DMS153 treated with DMSO at 0.1 percent for 48 hours (cell line): ENCODE measurements around the gene TSEN54.

Source experiments
- DNase-seq: peaks from one replicate; lab custom pipeline; 2025; ENCODE audit not compliant: unreplicated experiment; lab: John Stamatoyannopoulos, UW

Gene TSEN54

DNA sequence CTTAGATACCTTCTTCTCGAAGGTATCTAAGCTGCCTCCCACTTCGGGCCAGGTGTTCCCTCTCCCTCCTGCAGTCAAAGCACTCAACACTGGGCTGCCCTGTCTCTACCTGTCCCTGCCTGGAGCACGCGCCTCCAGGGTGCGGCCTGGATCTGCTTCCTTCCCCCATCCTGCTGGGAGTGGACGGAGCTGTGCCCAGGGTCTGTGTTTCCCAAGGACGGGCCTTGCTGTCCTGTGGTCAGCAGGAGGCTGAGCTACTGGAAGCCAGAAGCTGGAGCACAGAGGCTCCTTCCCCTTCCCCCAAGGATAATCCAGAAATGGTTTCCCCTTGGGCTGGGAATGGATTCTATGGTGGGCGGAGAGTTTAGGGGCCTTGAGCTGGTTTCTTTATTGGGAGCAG lies 25.9 kb downstream of the TSEN54 start:
- no peak for DNase-seq

DNA sequence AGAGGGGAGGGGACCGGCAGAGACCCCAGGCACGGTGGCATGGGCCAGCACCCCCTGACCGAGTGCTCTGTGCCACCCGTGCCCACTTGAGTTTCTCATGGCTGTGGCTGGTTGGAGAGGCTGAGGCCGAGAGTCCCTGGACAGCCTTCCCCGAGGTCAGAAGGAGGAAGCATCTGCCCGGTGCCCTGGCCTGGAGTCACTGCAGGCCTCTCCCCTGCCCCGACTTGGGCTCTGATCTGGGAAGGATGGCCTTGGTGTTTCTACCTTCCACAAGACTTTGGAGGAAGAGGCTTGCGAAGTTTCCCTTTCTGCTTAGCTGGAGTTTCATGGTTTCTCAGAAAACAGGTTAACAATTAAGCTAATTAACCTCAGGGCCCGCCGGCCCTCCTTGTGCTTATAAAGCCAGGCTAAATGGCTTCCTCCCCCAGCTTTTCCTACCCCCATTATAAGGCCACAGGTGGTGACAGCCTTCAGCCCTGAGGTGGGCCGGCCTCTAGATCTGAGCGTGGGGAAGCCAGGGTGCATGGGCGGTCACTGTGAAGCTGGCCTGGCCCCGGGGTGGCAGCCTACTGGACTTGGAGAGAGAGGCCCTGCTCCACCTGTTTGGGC lies 26.5 kb downstream of the TSEN54 start:
- no peak for DNase-seq

DNA sequence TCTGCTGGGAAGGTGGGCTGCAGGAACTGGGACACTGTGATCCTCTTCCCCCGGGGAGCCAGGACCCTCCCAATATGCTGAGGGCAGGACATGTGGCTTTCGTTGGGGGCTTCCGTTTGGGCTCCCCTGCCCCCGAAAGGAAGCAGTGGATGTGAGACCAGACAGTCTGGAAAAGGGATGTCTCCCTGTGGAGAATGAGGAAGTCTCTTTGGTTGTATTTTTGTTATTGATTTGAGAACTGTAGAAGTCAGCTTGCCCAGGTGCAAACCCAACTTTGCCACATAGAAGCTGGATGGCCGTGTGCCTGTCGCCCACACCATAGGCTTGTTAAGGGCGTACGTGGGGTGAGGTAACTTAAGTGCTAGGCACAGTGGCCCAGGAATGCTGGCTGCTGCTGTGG lies 27.9 kb downstream of the TSEN54 start:
- no peak for DNase-seq

DNA sequence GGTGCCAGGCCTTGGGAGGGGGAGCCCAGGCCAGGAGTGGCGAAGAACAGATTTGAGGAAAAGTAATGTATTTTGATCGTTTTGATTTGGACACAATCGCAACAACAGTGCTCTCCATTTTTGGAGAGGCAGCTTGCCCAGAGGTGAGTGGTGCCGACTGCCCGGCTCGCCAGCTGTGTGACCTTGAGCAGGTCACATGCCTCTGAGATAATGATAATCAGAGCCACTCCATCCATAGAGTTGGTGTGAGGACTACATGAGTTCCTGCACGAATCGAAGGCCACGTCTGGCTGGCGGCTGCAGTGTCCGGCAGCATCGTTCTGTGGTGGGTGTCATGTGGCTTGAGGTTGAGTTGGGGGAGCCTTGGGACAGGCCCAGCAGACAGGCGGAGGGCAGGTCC lies 29.9 kb downstream of the TSEN54 start:
- DNase-seq: no peak

DNA sequence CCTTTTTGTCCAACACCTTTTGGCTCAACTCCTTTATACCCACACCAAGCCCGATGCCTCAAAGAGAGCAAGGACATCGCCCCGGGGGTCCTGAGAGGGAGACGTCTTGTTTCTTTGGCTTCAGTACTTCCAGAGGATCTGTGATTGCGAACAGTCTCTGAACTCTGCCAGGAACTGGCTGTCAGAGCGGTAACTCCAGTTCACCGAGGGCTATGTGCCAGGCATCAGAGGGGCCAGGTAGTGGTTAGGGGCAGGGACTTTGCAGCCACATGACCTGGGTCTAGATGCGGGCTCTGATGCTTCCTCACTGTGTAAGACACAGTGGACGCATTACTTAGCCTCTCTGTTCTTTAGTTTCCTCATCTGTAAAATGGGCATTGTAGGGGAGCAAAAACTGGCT lies 30.8 kb downstream of the TSEN54 start:
- no peak for DNase-seq

DNA sequence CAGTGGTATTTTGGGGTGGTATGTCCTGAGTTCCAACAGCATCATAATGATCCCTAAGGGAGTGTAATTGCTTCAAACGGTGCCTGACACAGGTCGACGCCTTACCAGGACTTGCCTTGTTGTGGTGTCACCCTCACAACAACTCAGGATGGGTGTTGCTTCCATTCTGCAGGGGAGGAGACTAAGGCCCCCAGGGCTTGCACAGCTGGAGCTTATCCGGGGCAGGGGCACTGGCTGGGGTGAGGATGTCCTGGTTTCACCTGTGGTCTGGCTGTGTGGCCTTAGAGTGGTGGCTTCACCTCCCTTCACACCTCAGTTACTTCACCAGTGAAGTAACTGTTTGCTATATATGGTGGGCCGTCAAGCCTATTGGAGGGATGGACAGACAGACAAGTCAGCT lies 32.5 kb downstream of the TSEN54 start:
- no peak for DNase-seq

DNA sequence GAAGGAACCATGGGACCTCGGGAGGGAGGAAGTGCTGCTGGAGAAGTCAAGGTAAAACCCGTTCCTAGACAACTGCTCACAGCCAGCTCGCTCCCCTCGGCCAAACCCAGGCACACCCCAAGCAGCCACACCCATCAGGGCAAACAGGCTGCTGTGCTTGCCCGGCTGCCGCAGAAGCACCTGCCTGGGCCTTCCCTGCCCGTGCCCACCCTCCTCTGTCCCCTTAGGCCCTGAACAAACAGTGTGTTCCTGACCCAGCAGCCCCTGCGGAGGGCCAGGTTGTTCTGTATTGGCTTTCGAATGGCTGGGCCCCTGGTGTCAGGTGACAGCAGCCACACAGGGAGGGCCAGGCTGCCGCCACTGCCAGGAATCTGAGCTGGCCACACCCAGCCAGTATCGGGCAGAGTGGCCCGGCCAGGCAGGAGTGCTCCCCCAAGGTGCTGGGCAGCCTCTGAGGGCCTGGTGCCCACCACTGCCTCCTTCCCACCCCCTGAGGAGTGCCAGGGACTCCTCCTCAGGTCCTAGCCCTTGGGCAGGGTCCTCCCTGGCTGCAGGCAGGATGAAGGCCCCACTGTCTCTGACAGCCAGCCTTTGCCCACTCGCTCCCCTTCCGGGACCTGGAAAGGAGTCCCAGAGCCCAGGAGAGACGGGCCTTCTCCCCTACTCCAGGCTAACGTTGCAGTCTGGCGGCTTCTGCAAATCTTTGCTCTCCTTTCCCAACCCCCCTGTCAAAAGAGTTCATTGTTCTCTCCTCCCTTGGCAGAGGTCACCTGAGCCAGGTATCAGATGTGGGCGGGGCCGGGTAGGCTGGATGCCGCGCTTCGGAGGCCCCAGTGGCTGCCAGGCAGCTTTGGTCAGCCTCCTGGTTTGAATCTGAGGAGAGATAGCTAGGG lies 33.2 kb downstream of the TSEN54 start:
- DNase-seq: peak; percentile 92

DNA sequence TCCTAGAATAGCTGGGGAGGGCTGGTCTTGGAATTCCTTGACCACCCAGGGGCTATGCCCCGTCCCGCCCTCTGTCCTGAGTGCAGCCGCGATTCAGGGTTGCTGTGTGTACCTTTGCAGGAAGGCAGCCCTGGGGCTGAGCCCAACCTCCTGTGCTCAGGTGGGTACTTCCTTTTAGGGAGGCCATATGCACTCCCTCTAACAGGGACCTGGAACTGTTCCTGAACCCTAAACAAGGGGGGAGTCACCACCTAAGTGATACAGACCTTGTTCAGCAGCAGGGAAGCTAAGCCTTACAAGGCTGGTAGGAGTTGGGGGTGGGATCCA lies 33.8 kb downstream of the TSEN54 start:
- no peak for DNase-seq

DNA sequence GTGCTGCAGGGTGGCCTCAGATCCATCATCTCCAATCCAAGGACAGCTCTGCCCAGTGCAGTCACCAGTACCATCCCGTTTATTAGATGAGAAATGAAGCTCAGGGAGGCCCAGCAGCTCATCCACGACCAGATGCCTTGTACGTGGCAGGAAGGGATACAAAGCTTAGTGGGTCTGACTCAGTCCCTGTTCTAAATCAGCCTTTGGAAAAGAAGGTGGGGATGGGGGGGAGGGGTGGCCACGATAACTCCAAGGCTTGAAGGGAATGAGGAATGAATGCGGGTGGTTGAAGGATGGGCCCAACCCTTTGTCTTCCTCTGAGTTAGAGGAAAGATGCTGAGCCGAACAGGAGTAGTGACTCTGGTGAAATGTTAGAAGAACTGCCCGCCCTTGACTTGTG lies 34.9 kb downstream of the TSEN54 start:
- no peak for DNase-seq

DNA sequence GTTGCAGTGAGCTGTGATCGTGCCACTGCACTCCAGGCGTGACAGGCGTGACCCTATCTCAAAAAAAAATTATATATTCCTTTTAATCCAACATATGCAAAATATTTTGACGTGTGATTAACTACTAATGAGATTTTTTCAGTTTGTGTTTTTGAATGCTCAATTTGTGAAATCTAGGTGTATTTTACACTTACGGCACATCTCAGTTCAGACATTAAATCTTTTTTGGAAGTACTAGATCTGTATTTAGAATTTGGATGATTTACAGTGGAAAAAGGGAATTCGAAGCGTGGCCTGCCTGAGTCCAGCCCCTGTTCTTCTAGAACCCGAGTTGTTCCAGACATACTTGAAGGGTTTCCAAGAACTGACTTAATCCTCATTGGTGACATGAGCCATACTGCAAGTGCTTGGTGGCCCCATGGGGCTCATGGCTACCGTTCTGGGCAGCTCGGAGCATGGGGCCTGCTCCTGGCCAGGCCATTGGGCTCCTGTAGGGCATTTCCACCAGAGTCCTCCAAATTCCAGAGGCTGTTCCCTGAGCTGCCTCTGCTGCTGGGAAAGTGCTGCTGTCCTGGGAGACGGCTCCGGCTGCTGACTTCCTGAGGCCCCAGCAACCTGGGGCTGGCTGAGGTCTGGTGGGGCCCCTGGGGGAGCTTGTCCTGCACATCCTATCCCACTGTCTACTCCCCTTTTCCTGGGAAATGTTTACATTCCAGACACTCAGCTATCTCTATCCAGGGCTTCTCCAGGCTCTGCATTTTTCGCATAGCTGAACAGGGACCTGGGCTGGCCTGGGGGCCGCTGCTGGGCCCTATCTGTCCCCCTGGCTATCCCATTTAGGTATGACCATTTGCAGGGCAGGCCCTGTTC lies 36.3 kb downstream of the TSEN54 start:
- no peak for DNase-seq

DNA sequence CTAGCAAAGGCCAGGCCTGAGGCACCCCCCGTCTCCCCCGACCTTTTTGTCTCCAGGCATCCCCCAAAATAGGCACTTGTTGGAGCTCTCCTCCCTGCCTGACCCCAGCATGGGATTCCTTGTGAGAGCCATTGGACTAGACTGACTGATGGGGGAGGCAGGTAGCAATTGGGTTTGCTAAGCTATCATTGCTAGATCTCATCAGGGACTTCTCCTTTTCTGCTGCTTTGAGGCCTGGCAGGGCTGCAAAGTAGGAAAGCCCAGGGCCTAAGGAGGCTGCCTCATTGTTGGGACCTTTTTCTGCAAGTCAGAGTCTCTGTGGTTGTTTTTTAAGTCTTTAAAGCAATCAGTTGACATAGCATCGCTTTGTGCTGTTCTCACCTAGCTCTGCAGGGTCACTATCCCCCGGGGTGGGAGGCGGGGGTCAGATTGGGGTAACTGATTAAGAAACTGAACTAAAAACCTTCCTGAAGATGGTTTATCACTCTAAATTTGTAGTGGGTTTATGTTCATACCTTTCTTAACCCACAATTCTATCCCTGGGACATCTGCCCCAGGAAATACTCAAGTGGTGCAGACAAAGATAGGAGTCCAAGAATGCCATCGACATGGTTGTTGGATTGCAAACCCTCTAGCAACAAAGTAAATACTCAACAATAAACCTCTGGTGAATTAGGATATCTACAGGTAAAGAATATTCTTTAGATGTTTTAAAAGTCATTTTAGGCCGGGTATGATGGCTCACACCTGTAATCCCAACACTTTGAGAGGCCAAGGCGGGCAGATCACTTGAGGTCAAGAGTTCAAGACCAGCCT lies 37.2 kb downstream of the TSEN54 start:
- no peak for DNase-seq

DNA sequence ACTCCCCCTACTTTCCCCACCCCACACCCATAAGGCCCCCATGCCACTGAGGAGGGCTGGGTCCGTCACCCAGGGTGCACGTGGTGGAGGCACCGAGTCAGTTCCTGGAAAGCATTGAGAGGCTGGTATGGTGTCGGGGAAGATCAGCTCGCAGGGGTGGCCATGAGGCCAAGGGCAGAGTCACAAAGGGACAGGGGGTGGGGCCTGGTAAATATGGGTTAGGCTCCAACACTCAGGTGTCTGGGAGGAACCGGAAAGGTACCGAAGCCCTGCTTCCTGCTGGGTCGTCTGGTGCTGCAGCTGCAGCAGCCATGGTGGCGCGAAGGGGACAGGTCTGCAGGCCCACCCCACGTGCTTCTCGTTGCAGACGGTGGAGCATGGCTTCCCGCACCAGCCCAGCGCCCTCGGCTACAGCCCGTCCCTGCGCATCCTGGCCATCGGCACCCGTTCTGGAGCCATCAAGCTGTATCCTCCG lies 39.4 kb downstream of the TSEN54 start:
- DNase-seq: no peak

DNA sequence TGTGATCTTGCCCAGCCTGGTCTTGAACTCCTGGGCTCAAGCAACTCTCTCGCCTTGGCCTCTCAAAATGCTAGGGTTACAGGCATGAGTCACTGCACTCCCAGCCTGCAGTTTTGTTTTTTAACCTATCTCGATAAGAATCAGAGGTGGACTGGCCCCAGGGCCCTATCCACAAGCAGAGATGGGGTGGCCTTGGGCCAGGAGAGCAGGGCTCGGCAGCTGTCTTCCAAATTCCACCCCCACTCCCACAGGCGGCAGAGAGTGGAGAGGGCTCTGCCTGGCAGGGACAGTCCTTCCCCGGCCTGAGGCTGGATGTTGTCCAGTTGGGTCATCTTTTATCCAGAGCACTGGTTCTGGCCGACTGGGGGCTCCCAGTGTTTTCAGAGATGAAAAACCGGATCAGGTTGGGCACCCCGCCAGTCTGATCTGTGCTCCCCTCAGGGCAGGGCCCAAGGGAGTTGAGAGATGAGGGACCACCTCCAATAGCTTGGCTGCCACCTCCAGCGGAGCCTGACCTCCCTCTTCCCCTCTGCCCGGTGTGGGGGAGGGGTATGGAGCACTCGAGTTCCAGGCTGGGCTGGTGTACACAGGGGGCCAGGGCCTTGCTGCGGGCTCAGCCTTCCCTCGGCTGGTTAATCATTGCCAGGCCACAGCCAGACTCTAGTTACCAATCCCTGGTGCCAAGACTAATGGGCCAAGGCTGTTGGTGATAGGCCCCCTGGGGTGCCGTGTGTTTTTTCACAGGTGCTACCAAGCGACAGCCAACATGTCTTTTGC lies 40.9 kb downstream of the TSEN54 start:
- no peak for DNase-seq

DNA sequence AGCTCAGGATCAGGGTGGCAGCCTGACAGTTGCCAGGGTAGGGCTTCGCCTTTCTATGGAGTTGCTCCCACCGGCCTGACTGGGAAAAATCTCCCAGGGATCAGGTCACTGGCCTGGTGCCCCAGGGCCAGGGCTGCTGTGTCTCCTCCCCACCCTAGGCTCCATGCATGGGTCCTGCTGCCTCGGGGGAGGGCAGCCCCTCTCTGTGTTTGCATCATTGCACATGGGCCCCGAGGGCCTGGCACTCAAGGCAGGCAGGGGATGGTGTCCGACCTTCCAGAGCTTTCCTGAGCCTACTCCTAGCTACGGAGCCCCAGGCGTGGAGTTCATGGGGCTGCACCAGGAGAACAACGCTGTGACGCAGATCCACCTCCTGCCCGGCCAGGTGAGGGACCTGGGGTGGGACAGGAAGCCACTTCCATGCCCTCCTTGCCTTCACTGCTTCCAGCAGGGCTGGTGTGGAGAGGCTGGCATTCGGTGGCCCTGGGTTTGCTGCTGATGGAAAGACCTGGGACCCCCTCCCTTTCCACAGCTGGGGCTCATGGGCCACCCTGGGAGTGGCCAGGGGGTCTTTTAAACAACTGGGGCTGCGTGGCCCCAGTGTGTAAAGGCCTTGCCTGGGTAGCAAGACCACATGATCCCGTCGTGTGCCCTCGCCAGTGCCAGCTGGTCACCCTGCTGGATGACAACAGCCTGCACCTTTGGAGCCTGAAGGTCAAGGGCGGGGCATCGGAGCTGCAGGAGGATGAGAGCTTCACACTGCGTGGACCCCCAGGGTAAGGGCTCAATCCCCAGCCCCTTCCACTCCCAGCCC lies 41.7 kb downstream of the TSEN54 start:
- no peak for DNase-seq

DNA sequence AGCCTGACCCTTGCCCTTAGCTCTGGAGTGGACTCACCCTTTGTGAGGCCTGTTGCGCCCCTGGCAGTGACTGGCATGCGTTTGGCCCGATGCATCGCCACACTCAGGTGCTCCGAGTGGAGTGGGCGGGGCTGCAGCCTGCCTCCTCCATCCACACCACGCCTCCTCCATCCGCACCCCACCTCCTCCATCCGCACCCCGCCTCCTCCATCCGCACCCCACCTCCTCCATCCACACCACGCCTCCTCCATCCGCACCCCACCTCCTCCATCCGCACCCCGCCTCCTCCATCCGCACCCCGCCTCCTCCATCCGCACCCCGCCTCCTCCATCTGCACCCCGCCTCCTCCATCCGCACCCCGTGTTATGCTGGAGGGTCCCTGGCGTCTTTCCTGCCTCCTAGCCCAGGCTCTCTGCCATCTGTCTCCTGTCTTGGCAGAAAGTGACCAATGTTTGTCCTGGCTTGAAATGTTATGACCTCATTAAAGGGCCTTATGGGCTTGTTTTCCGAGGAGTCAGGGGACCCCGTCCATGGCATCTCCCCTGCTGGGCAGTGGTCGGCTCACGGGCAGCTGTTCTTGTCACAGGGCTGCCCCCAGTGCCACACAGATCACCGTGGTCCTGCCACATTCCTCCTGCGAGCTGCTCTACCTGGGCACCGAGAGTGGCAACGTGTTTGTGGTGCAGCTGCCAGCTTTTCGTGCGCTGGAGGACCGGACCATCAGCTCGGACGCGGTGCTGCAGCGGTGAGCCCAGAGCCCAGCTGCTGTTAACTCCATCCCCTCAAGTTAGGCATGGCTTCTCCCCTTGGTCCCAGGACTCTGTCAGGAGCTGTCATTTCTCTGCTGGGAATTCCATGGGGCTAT lies 42.6 kb downstream of the TSEN54 start:
- DNase-seq: no peak

DNA sequence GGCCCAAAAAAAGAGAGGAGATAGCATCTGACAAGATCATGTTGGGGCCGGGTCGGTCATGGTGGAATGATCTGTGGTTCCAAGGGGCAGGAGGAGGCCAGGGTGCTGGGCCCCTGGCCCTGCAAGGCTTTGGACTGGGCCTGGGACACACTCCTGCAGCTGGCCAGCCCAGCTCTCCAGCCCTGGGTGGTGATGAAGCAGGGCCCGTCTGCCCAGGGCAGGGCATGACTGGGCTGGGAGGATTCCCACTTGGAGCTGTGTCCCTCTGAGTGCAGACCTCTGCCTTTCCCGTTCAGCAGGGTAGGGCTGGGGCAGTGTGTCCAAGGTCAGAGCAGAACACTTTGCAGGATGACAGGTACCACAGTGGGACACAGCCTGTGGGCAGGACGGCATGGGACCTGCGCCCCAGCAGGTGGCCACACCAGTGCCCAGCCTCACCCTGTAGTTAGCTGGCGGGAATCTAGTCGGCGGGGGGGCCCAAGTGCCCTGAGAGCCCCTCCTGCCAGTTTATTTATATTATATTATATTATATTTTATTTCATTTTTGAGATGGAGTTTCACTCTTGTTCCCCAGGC lies 43.7 kb downstream of the TSEN54 start:
- no peak for DNase-seq

DNA sequence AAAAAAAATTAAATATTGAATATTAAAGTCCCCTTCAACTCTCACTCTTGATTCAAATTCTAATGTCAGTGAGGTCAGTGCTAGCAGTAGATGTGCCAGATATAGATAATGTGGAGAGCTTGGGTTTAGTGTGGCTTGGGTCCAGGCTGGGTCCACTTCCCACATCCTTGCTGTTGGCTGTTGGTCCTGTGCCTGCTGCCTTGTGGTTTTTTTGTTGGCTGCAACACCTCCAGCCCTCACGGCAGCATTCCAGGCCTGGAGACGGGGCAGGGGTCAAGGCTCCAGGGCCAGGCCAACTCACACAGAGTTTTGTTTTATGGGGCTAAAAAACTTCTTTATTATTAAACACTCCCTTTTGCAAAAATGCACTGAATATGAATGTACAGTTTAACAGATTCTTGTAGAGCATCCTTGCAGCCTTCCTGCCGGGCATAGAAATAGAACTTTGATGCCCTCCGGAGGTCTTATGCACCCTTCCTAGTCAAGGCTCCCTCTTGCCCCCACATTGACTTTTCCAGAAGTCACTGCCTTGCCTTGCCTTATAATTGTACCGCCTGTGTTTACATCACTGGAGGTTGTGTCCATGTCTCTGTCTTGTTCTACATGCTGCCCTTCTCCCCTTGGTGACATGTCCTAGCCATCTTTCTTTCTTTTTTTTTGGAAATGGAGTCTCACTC lies 45.7 kb downstream of the TSEN54 start:
- no peak for DNase-seq
